Measurements from ENCODE around the gene WDFY2. TPM values are rescaled to one million over a fixed set of nuclear protein-coding genes. Genes with fewer than 3 reads are reported as not detected.
A peak's percentile ranks its signal among the peaks of the same experiment; 100 is the strongest.

The WDFY2 gene
- total and polyA plus RNA-seq, 10 of the 15 experiments (the other 5 are each of a cell fraction or from before 2014, with no cell fraction given): 2.1 to 13.0 (median 8.1) TPM

DNA sequence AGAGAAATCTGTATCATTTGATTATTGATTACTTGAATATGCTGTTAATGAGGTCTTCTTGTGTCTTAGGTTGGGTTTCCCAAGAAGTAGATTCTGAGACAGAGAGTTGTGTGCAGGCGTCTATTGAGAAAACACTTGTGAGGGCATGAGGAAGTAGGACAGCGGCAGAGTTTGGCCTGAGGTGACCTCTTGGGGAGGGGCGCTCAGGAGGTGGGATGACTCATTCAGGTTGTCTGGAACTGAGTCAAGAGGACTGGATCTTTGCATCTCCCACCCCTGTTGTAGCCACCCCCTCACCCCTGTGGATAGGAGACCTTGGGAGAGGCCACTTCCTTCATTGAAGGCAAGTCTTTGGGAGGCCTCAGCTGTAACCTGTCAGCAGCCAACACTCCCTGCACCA is 35.2 kb upstream of the WDFY2 start (continued):
- peak in 1 of 2 experiments; percentile 44; a peak in 1 of 4 replicates for TF ChIP-seq ETV6 (conservative IDR thresholded peaks at IDR 0.05 in 1 of 2, IDR thresholded peaks at IDR 0.05 in 1 of 2; ENCODE audit: borderline replicate concordance in 1 of 2, low read depth in 1 of 2)
- peak; percentile 57 for TF ChIP-seq RUNX3 (IDR thresholded peaks at IDR 0.05; ENCODE audit: low read length)
- peak; percentile 79 for TF ChIP-seq NR2F1 (conservative IDR thresholded peaks at IDR 0.05)
- TF ChIP-seq, protein P1, sequence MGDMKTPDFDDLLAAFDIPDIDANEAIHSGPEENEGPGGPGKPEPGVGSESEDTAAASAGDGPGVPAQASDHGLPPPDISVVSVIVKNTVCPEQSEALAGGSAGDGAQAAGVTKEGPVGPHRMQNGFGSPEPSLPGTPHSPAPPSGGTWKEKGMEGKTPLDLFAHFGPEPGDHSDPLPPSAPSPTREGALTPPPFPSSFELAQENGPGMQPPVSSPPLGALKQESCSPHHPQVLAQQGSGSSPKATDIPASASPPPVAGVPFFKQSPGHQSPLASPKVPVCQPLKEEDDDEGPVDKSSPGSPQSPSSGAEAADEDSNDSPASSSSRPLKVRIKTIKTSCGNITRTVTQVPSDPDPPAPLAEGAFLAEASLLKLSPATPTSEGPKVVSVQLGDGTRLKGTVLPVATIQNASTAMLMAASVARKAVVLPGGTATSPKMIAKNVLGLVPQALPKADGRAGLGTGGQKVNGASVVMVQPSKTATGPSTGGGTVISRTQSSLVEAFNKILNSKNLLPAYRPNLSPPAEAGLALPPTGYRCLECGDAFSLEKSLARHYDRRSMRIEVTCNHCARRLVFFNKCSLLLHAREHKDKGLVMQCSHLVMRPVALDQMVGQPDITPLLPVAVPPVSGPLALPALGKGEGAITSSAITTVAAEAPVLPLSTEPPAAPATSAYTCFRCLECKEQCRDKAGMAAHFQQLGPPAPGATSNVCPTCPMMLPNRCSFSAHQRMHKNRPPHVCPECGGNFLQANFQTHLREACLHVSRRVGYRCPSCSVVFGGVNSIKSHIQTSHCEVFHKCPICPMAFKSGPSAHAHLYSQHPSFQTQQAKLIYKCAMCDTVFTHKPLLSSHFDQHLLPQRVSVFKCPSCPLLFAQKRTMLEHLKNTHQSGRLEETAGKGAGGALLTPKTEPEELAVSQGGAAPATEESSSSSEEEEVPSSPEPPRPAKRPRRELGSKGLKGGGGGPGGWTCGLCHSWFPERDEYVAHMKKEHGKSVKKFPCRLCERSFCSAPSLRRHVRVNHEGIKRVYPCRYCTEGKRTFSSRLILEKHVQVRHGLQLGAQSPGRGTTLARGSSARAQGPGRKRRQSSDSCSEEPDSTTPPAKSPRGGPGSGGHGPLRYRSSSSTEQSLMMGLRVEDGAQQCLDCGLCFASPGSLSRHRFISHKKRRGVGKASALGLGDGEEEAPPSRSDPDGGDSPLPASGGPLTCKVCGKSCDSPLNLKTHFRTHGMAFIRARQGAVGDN (IDR thresholded peaks at IDR 0.05): no peak
- TF ChIP-seq BMI1 (IDR thresholded peaks at IDR 0.05; ENCODE audit: borderline replicate concordance): no peak

GRCh38 chr13:51549593-51549992 is 34.7 kb upstream of the WDFY2 start:
- H3K79me2 ChIP-seq (ENCODE audit: control insufficient read depth, insufficient read depth, low read length): no peaks in the 10 kb centered on the region
- H3K27ac ChIP-seq (ENCODE audit: control insufficient read depth, insufficient read depth): no peak overlapping the region
- no peak overlapping the region for H3K4me2 ChIP-seq (ENCODE audit: control insufficient read depth, insufficient read depth)
- no peaks in the 10 kb centered on the region for H3K9me3 ChIP-seq (replicated peaks; ENCODE audit: control insufficient read depth, insufficient read depth, low read length)
- H3K4me1 ChIP-seq (ENCODE audit: control insufficient read depth, insufficient read depth, low read length): peaks cover 3% of the 10 kb centered on the region; the same call in 1 of the 2 replicates
- H3K4me3 ChIP-seq: no peak overlapping the region
- no peak for ATAC-seq
- no peaks in the 10 kb centered on the region for H4K20me1 ChIP-seq (ENCODE audit: control insufficient read depth, insufficient read depth)
- H3K9ac ChIP-seq (ENCODE audit: control insufficient read depth, insufficient read depth, low read length): no peak overlapping the region
- H3K27me3 ChIP-seq (replicated peaks in 1 of 2; ENCODE audit: control insufficient read depth in 2 of 2, insufficient read depth in 2 of 2, low read length in 1 of 2): no peaks in the 10 kb centered on the region
- ChIA-PET RAD21 (ENCODE audit: unreplicated experiment) (no interaction called here), CTCF (no interaction called here), SMC1A (ENCODE audit: uncharacterized antibody, unreplicated experiment) (interaction anchor here (0.9 to 1.4 kb wide), 2 partner anchors 9 to 36 kb away, joined by 3 read pairs; no protein-coding TSS in a partner anchor), POLR2A (interaction anchor here (1.3 kb wide), 1 partner anchor 15 kb away, joined by 3 read pairs; no protein-coding TSS in a partner anchor)
- TF ChIP-seq NR2C2 (IDR thresholded peaks at IDR 0.05; ENCODE audit: borderline replicate concordance, control insufficient read depth, insufficient read length, low read depth) (no peak), NFYA (IDR thresholded peaks at IDR 0.05; ENCODE audit: borderline replicate concordance, low read depth, low read length) (no peak), POU2F2 (IDR thresholded peaks at IDR 0.05; ENCODE audit: borderline replicate concordance, low read depth, low read length) (no peak)
- in situ Hi-C loops (cut with MboI) (no loop called here), intact Hi-C loops (cut with micrococcal nuclease; ENCODE audit: unreplicated experiment) (no loop called here)
- no peak for DNase-seq (ENCODE audit: low read depth, low spot score)
- 72% methylated on average over 2 of the region's 2 CpGs for WGBS (ENCODE audit: insufficient coverage, insufficient replicate concordance, low lambda C conversion rate, missing lambda C conversion rate)
- H3K36me3 ChIP-seq (ENCODE audit: control insufficient read depth in 2 of 2, insufficient read depth in 2 of 2, low read length in 1 of 2): no peaks in the 10 kb centered on the region
- no peak overlapping the region for H2AFZ ChIP-seq (ENCODE audit: control insufficient read depth, low read depth, low read length)
- no peak for FAIRE-seq
- BruUV-seq (replicated peaks): no TSS peak

Data from GM12878 (cell line).